HepG2 (cell line): Measurements from ENCODE around the gene GPR17. TPM values are rescaled to one million over a fixed set of nuclear protein-coding genes. Genes with fewer than 3 reads are reported as not detected.

Source experiments
- ARNT2 ChIP-seq: sonication (generic); formaldehyde crosslinking; IDR thresholded peaks from 2 replicates; pipeline ENCODE4 v1.8.0; 2022; ENCODE audit warnings: mild to moderate bottlenecking, low read depth, missing genetic modification reagents, moderate library complexity
- ATF7-NPFF ChIP-seq: sonication (generic); formaldehyde crosslinking; IDR thresholded peaks from 2 replicates; pipeline ENCODE4 v1.8.1; 2023; ENCODE audit warnings: mild to moderate bottlenecking, low read depth, missing genetic modification reagents, moderate library complexity
- BORCS8-MEF2B ChIP-seq: sonication (generic); formaldehyde crosslinking; IDR thresholded peaks from 2 replicates; pipeline ENCODE4 v1.8.0; 2022; ENCODE audit warnings: mild to moderate bottlenecking, missing genetic modification reagents
- CBX2 ChIP-seq, 2 experiments: fragments of 200-600 bp in 1 of 2; sonication (generic); formaldehyde crosslinking in 1 of 2; IDR thresholded peaks; 2 replicates each; pipeline versions ENCODE4 v1.7.0 to v1.8.1; 2018 to 2022; ENCODE audit warnings: low read depth in 2 of 2, low read length in 1 of 2, mild to moderate bottlenecking in 1 of 2, missing genetic modification reagents in 1 of 2
- CBX5 ChIP-seq: sonication (generic); formaldehyde crosslinking; IDR thresholded peaks from 2 replicates; pipeline ENCODE4 v1.4.0; 2020; ENCODE audit warnings: missing genetic modification reagents, borderline replicate concordance
- FOSL1 ChIP-seq: sonication (generic); formaldehyde crosslinking; IDR thresholded peaks from 2 replicates; pipeline ENCODE4 v1.9.0; 2021; ENCODE audit warnings: missing genetic modification reagents, borderline replicate concordance
- HOXA7 ChIP-seq: sonication (generic); formaldehyde crosslinking; IDR thresholded peaks from 2 replicates; pipeline ENCODE4 v1.8.1; 2022; ENCODE audit warnings: mild to moderate bottlenecking, missing genetic modification reagents, moderate library complexity
- IKZF4 ChIP-seq: sonication (generic); formaldehyde crosslinking; IDR thresholded peaks from 2 replicates; pipeline ENCODE4 v1.5.1; 2020; ENCODE audit warnings: borderline replicate concordance, mild to moderate bottlenecking, low read depth, missing genetic modification reagents; ENCODE audit errors: not compliant biosample characterization
- KMT2A ChIP-seq: sonication (generic); formaldehyde crosslinking; IDR thresholded peaks from 2 replicates; pipeline ENCODE4 v1.4.0; 2020; ENCODE audit warnings: missing genetic modification reagents
- MAFK ChIP-seq, 2 experiments: IDR thresholded peaks in 1 of 2; conservative IDR thresholded peaks in 1 of 2; 2 replicates each; pipeline ENCODE4 v1.6.1; 2011; ENCODE audit warnings: improper control_type of control experiment in 2 of 2, low read length in 2 of 2
- MXD3 ChIP-seq: IDR thresholded peaks from 2 replicates; pipeline ENCODE4 v1.6.1; 2016; ENCODE audit warnings: mild to moderate bottlenecking, missing biosample characterization, missing genetic modification reagents
- PHF5A ChIP-seq: IDR thresholded peaks from one replicate; pipeline ENCODE4 v1.6.1; 2018; ENCODE audit warnings: low read depth, missing genetic modification reagents; ENCODE audit not compliant: unreplicated experiment
- RELA ChIP-seq: sonication (generic); formaldehyde crosslinking; IDR thresholded peaks from 2 replicates; pipeline ENCODE4 v1.4.0; 2020; ENCODE audit warnings: missing genetic modification reagents
- RFXAP ChIP-seq: sonication (generic); formaldehyde crosslinking; IDR thresholded peaks from 2 replicates; pipeline ENCODE4 v1.4.0; 2020; ENCODE audit warnings: missing genetic modification reagents, borderline replicate concordance
- SMAD1 ChIP-seq: sonication (generic); formaldehyde crosslinking; IDR thresholded peaks from 2 replicates; pipeline ENCODE4 v1.4.0; 2020; ENCODE audit warnings: missing genetic modification reagents, low read depth, mild to moderate bottlenecking, borderline replicate concordance
- SP140L ChIP-seq: sonication (generic); formaldehyde crosslinking; IDR thresholded peaks from 2 replicates; pipeline ENCODE4 v1.4.0; 2020; ENCODE audit warnings: missing genetic modification reagents, borderline replicate concordance
- TFDP1 ChIP-seq: IDR thresholded peaks from 2 replicates; pipeline ENCODE4 v1.6.1; 2016; ENCODE audit warnings: missing compliant biosample characterization, missing genetic modification reagents, borderline replicate concordance
- YEATS2 ChIP-seq: sonication (generic); formaldehyde crosslinking; IDR thresholded peaks from 2 replicates; pipeline ENCODE4 v1.4.0; 2020; ENCODE audit warnings: missing genetic modification reagents, borderline replicate concordance
- ZC3H4 ChIP-seq: sonication (generic); formaldehyde crosslinking; IDR thresholded peaks from 2 replicates; pipeline ENCODE4 v1.4.0; 2020; ENCODE audit warnings: missing genetic modification reagents, borderline replicate concordance
- ZNF253 ChIP-seq: sonication (generic); formaldehyde crosslinking; IDR thresholded peaks from 2 replicates; pipeline ENCODE4 v1.8.0; 2022; ENCODE audit warnings: mild to moderate bottlenecking, missing genetic modification reagents, borderline replicate concordance
- ZNF280B ChIP-seq: sonication (generic); formaldehyde crosslinking; IDR thresholded peaks from 2 replicates; pipeline ENCODE4 v1.5.0; 2020; ENCODE audit warnings: missing genetic modification reagents, mild to moderate bottlenecking, borderline replicate concordance
- ZNF558 ChIP-seq: sonication (generic); formaldehyde crosslinking; IDR thresholded peaks from 2 replicates; pipeline ENCODE4 v1.9.0; 2022; ENCODE audit warnings: mild to moderate bottlenecking, missing genetic modification reagents, borderline replicate concordance
- ZNF572 ChIP-seq: sonication (generic); formaldehyde crosslinking; IDR thresholded peaks from 2 replicates; pipeline ENCODE4 v1.5.1; 2020; ENCODE audit warnings: mild to moderate bottlenecking, missing genetic modification reagents
- ZNF746 ChIP-seq: sonication (generic); formaldehyde crosslinking; IDR thresholded peaks from 2 replicates; pipeline ENCODE4 v1.8.0; 2022; ENCODE audit warnings: mild to moderate bottlenecking, missing genetic modification reagents
- ZNF749 ChIP-seq: sonication (generic); formaldehyde crosslinking; IDR thresholded peaks from 2 replicates; pipeline ENCODE4 v1.8.0; 2022; ENCODE audit warnings: mild to moderate bottlenecking, missing genetic modification reagents, moderate library complexity, borderline replicate concordance
- ZNF761 ChIP-seq: sonication (generic); formaldehyde crosslinking; conservative IDR thresholded peaks from 2 replicates; pipeline ENCODE4 v1.4.0; 2020; ENCODE audit warnings: mild to moderate bottlenecking, missing genetic modification reagents
- ZNF780A ChIP-seq: sonication (generic); formaldehyde crosslinking; IDR thresholded peaks from 2 replicates; pipeline ENCODE4 v1.8.0; 2022; ENCODE audit warnings: mild to moderate bottlenecking, missing genetic modification reagents, moderate library complexity
- ZSCAN9 ChIP-seq: IDR thresholded peaks from 2 replicates; pipeline ENCODE4 v1.6.1; 2016; ENCODE audit warnings: borderline replicate concordance
- polyA plus RNA-seq, 8 experiments: library from polyadenylated mRNA; depleted of rRNA in 3 of 8; stranded (reverse) in 7 of 8; unstranded in 1 of 8; fragments of >200 nt; fragmentation: Illumina TruSeq in 4 of 8; extraction: Trizol in 4 of 8; gene quantifications; 2 replicates each; pipeline versions ENCODE4 v1.2.1 to v1.2.3, GENCODE V29; 2011 to 2016; ENCODE audit warnings: low read depth in 4 of 8, missing spikeins in 1 of 8, mixed read lengths in 1 of 8; ENCODE audit not compliant: insufficient read depth in 1 of 8
- total RNA-seq, 5 experiments: library from RNA; depleted of rRNA; stranded (reverse); fragments of >200 nt; fragmentation: Illumina TruSeq; extraction: Trizol; gene quantifications; 2 replicates each; pipeline ENCODE4 v1.2.3, GENCODE V29; 2016; ENCODE audit warnings: low read depth in 1 of 5

The GPR17 gene
- total and polyA plus RNA-seq, 2 of the 13 experiments (the other 11 are each of a cell fraction or from before 2014, with no cell fraction given): not detected

- TF ChIP-seq ZNF280B (CRISPR knock-in tag) (peak; percentile 43; the same call in 1 of the 2 replicates), ZC3H4 (CRISPR knock-in tag) (peak; percentile 94), ARNT2 (no peak; the same call in 1 of the 2 replicates), ZNF780A (CRISPR knock-in tag) (no peak; the same call in 1 of the 2 replicates), ZNF558 (CRISPR knock-in tag) (no peak), TFDP1 (CRISPR knock-in tag) (peak; percentile 46; the same call in 1 of the 2 replicates), KMT2A (CRISPR knock-in tag) (peak; percentile 86), SP140L (0 out of 2 replicates have a peak, but pooled peaks have one; percentile 85), RFXAP (CRISPR knock-in tag) (peak; percentile 88), MXD3 (CRISPR knock-in tag) (peak; percentile 68; the same call in 1 of the 2 replicates), ZNF572 (CRISPR knock-in tag) (0 out of 2 replicates have a peak, but pooled peaks have one; percentile 48), ATF7-NPFF (CRISPR knock-in tag) (peak; percentile 91), PHF5A (CRISPR knock-in tag) (peak; percentile 49), ZNF761 (CRISPR knock-in tag) (peak; percentile 85; the same call in 1 of the 2 replicates), ZNF746 (peak; percentile 30), ZNF253 (peak; percentile 82), ZNF749 (CRISPR knock-in tag) (no peak), CBX2 (IDR thresholded peaks at IDR 0.05; ENCODE audit: low read depth, low read length) (no peak), CBX2 (CRISPR knock-in tag; IDR thresholded peaks at IDR 0.05; ENCODE audit: low read depth) (no peak), YEATS2 (peak; percentile 54; the same call in 1 of the 2 replicates), FOSL1 (CRISPR knock-in tag) (no peak), ZSCAN9 (CRISPR knock-in tag) (peak; percentile 96), BORCS8-MEF2B (CRISPR knock-in tag) (no peak), RELA (CRISPR knock-in tag) (peak; percentile 45; the same call in 1 of the 2 replicates), IKZF4 (no peak), SMAD1 (no peak; the same call in 1 of the 2 replicates), HOXA7 (no peak), CBX5 (CRISPR knock-in tag) (peak; percentile 82; the same call in 1 of the 2 replicates), MAFK (conservative IDR thresholded peaks at IDR 0.05 in 1 of 2, IDR thresholded peaks at IDR 0.05 in 1 of 2; ENCODE audit: low read length in 2 of 2) (no peak; a peak in 1 of 4 replicates)
Measured at GRCh38 chr2:127701193-127701650, 55.3 kb downstream of the GPR17 start, which contains the start of gene SFT2D3 (continued).
